HCT116 (cell line): ENCODE measurements around the gene SUSD2. TPM values are rescaled to one million over a fixed set of nuclear protein-coding genes. Genes with fewer than 3 reads are reported as not detected.

Experiments
- ATAC-seq: fragments of 200-7000 bp; cut with Tn5 transposase; 2 replicates; pipeline ENCODE4 v1.9.1; 2020; ENCODE audit warnings: mild to moderate bottlenecking, moderate library complexity
- BruUV-seq: library from RNA; stranded (reverse); fragments of 400-500 nt; replicated peaks from 2 replicates; lab custom pipeline; 2021; lab: Mats Ljungman, UMichigan
- CTCF ChIA-PET: fragments of 300-600 bp; sonication (Branson Sonifier 250); formaldehyde crosslinking; loops from one replicate; lab custom pipeline; 2021; ENCODE audit warnings: antibody characterized with exemption; lab: Charles Lee
- POLR2A ChIA-PET: fragments of 300-600, 350-600 bp; sonication (Branson Sonifier 250); formaldehyde crosslinking; loops from one replicate; lab custom pipeline; 2021; ENCODE audit warnings: antibody characterized with exemption; lab: Charles Lee
- RAD21 ChIA-PET, 2 experiments: fragments of 300-600 bp; sonication (Branson Sonifier 250); formaldehyde crosslinking; loops; one replicate each; lab custom pipeline; 2023; ENCODE audit warnings: low total read pairs in 2 of 2; ENCODE audit not compliant: uncharacterized antibody in 2 of 2, unreplicated experiment in 2 of 2, low non-redundant PET in 1 of 2; lab: Charles Lee
- DNase-seq: peaks from one replicate; pipeline ENCODE4 v3.0.0-alpha.2; 2010; ENCODE audit warnings: low read depth, low spot score
- H2AFZ ChIP-seq: fragments of 200-600 bp; shearing (Covaris generic), sonication (generic); 2 replicates; pipeline ENCODE4 v1.6.1; 2017; ENCODE audit warnings: low read depth, mixed run types, mixed read lengths, antibody characterized with exemption, low read length; ENCODE audit not compliant: poor library complexity, severe bottlenecking
- H3K27ac ChIP-seq: 2 replicates; pipeline ENCODE4 v1.5.1; 2012; ENCODE audit warnings: low read depth, low read length
- H3K27me3 ChIP-seq: fragments of 200-600 bp; sonication (generic); 2 replicates; pipeline ENCODE4 v1.6.1; 2016; ENCODE audit warnings: mixed run types, low read length, mixed read lengths; ENCODE audit not compliant: insufficient read depth
- H3K36me3 ChIP-seq, 2 experiments: fragments of 200-500 bp in 1 of 2; fragments of 200-600 bp in 1 of 2; sonication (Bioruptor generic) in 1 of 2; sonication (generic) in 1 of 2; 2 replicates each; pipeline versions ENCODE4 v1.5.1 to v1.6.1; 2014 to 2016; ENCODE audit warnings: low read length in 2 of 2, inconsistent platforms in 1 of 2, mixed read lengths in 1 of 2, mixed run types in 1 of 2; ENCODE audit not compliant: insufficient read depth in 2 of 2, control insufficient read depth in 1 of 2
- H3K4me1 ChIP-seq, 2 experiments: fragments of 200-600 bp in 1 of 2; sonication (generic) in 1 of 2; 2 replicates each; pipeline versions ENCODE4 v1.5.1 to v1.6.1; 2012 to 2017; ENCODE audit warnings: low read length in 2 of 2, inconsistent platforms in 1 of 2, mild to moderate bottlenecking in 1 of 2, mixed read lengths in 1 of 2, mixed run types in 1 of 2, moderate library complexity in 1 of 2; ENCODE audit not compliant: insufficient read depth in 2 of 2, control insufficient read depth in 1 of 2
- H3K4me2 ChIP-seq: fragments of 200-600 bp; sonication (generic); 2 replicates; pipeline ENCODE4 v1.6.1; 2017; ENCODE audit warnings: mixed run types, low read length, mixed read lengths
- H3K4me3 ChIP-seq, 2 experiments: fragments of 200-600 bp in 1 of 2; sonication (generic) in 1 of 2; replicated peaks in 1 of 2; 2 replicates each; pipeline ENCODE4 v1.5.1; 2011 to 2016; ENCODE audit warnings: low read length in 2 of 2, control low read depth in 1 of 2, low read depth in 1 of 2, mild to moderate bottlenecking in 1 of 2, mixed read lengths in 1 of 2, mixed run types in 1 of 2
- H3K79me2 ChIP-seq: fragments of 200-600 bp; sonication (generic); 2 replicates; pipeline ENCODE4 v1.6.1; 2017; ENCODE audit warnings: mild to moderate bottlenecking, mixed run types, low read length, moderate library complexity, mixed read lengths; ENCODE audit not compliant: insufficient read depth
- H3K9ac ChIP-seq: fragments of 200-600 bp; sonication (generic); 2 replicates; pipeline ENCODE4 v1.6.1; 2016; ENCODE audit warnings: low read length, mixed read lengths
- H3K9me2 ChIP-seq: fragments of 200-600 bp; sonication (generic), shearing (Covaris generic); 2 replicates; pipeline ENCODE4 v1.6.1; 2017; ENCODE audit warnings: mixed run types, mild to moderate bottlenecking, moderate library complexity; ENCODE audit not compliant: insufficient read depth
- H3K9me3 ChIP-seq, 2 experiments: fragments of 200-500 bp in 1 of 2; fragments of 200-600 bp in 1 of 2; sonication (Bioruptor generic) in 1 of 2; sonication (generic) in 1 of 2; 2 replicates each; pipeline ENCODE4 v1.6.1; 2014 to 2017; ENCODE audit warnings: low read length in 2 of 2, mixed read lengths in 2 of 2, inconsistent platforms in 1 of 2, low read depth in 1 of 2, mild to moderate bottlenecking in 1 of 2, mixed run types in 1 of 2, moderate library complexity in 1 of 2; ENCODE audit not compliant: control insufficient read depth in 1 of 2, insufficient read depth in 1 of 2
- H4K20me1 ChIP-seq: fragments of 200-600 bp; sonication (generic), shearing (Covaris generic); 2 replicates; pipeline ENCODE4 v1.6.1; 2017; ENCODE audit warnings: mixed run types, mild to moderate bottlenecking, moderate library complexity; ENCODE audit not compliant: insufficient read depth
- CEBPB ChIP-seq: IDR thresholded peaks from 2 replicates; pipeline ENCODE4 v1.6.1; 2012; ENCODE audit warnings: low read depth
- ELF1 ChIP-seq: IDR thresholded peaks from 2 replicates; pipeline ENCODE4 v1.6.1; 2012; ENCODE audit warnings: low read depth, borderline replicate concordance
- EZH2phosphoT487 ChIP-seq: fragments of 200-600 bp; IDR thresholded peaks from 2 replicates; pipeline ENCODE4 v1.6.1; 2018; ENCODE audit warnings: antibody characterized with exemption, borderline replicate concordance
- FOSL1 ChIP-seq: IDR thresholded peaks from 2 replicates; pipeline ENCODE4 v1.6.1; 2012; ENCODE audit warnings: low read depth
- JUND ChIP-seq: IDR thresholded peaks from 2 replicates; pipeline ENCODE4 v1.6.1; 2012
- MAX ChIP-seq: IDR thresholded peaks from 2 replicates; pipeline ENCODE4 v1.6.1; 2012
- POLR2A ChIP-seq: IDR thresholded peaks from 2 replicates; pipeline ENCODE4 v1.7.0; 2011; ENCODE audit warnings: borderline replicate concordance; ENCODE audit not compliant: insufficient read depth, insufficient read length; ENCODE audit errors: extremely low read depth
- POLR2AphosphoS5 ChIP-seq: IDR thresholded peaks from 2 replicates; pipeline ENCODE4 v1.6.1; 2011; ENCODE audit warnings: mild to moderate bottlenecking, low read depth, low read length, moderate library complexity
- RAD21 ChIP-seq: IDR thresholded peaks from 2 replicates; pipeline ENCODE4 v1.6.1; 2012; ENCODE audit warnings: low read depth, mild to moderate bottlenecking
- REST ChIP-seq: IDR thresholded peaks from 2 replicates; pipeline ENCODE4 v1.6.1; 2012; ENCODE audit warnings: low read depth
- SIN3A ChIP-seq: IDR thresholded peaks from 2 replicates; pipeline ENCODE4 v1.6.1; 2012; ENCODE audit warnings: low read depth
- SRF ChIP-seq: IDR thresholded peaks from 2 replicates; pipeline ENCODE4 v1.6.1; 2012; ENCODE audit warnings: low read depth
- TCF7L2 ChIP-seq: IDR thresholded peaks from 2 replicates; pipeline ENCODE4 v1.7.0; 2011; ENCODE audit warnings: borderline replicate concordance, inconsistent platforms; ENCODE audit not compliant: insufficient read depth, insufficient read length; ENCODE audit errors: extremely low read depth
- ZNF274 ChIP-seq: fragments of 200-500 bp; sonication (Bioruptor generic); IDR thresholded peaks from 2 replicates; pipeline ENCODE4 v1.6.1; 2014; ENCODE audit warnings: mild to moderate bottlenecking, low read depth, low read length, inconsistent platforms
- intact Hi-C: fragments of 100-400 bp; cut with micrococcal nuclease; formaldehyde crosslinking; loops from 2 replicates; pipeline ENCODE4 v1.10.0; 2022
- total RNA-seq: library from RNA; stranded (reverse); gene quantifications from one replicate; pipeline ENCODE4 v1.2.1, GENCODE V29; 2021; ENCODE audit not compliant: unreplicated experiment
- TF ChIP-seq, protein P1 (sequence below): IDR thresholded peaks from 2 replicates; pipeline ENCODE4 v1.6.1; 2011; ENCODE audit warnings: mild to moderate bottlenecking, low read length, moderate library complexity; ENCODE audit not compliant: insufficient replicate concordance; ENCODE audit errors: extremely low read depth

Gene SUSD2
- total RNA-seq, 1 experiment from 2014 or later = 6.6 TPM

DNA sequence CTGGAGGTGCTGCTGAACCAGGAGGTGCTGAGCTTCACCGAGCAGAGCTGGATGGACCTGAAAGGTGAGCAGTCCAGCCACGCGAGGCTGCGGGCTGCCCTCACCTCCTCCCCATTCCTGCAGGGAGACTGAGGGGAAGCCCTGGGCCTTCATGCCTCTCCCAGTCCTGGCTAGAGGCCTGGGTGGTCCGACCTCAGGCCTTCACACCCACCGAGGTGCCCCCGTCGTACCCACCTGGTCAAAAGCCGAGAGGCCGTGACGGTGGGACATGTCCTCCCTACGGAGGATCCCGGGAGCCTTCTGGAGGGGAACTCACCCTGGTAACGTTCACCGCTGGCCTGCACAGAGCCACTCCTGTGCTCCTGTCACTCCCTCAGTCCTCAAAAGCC lies 5.1 kb downstream of the SUSD2 start:
- intact Hi-C loops = loop anchor here (10.0 kb wide), 1 partner anchor 338 kb away; no protein-coding TSS in a partner anchor
- H3K9me2 ChIP-seq = no peaks in the 10 kb centered on the region
- RAD21 ChIA-PET = no interaction called here
- H3K79me2 ChIP-seq = no peaks in the 10 kb centered on the region
- H3K4me3 ChIP-seq = no peak overlapping the region
- H3K4me2 ChIP-seq = no peak overlapping the region
- ATAC-seq = no peak
- no peaks in the 10 kb centered on the region for H3K36me3 ChIP-seq
- H4K20me1 ChIP-seq = no peaks in the 10 kb centered on the region
- H3K27ac ChIP-seq = no peak overlapping the region; the same call in 1 of the 2 replicates
- CTCF ChIA-PET = no interaction called here
- H2AFZ ChIP-seq = no peak overlapping the region
- POLR2A ChIA-PET = no interaction called here
- H3K9me3 ChIP-seq = no peaks in the 10 kb centered on the region
- no peak for DNase-seq
- no TSS peak for BruUV-seq
- no peaks in the 10 kb centered on the region for H3K27me3 ChIP-seq
- no peak for TF ChIP-seq RAD21
- TF ChIP-seq REST = no peak
- TF ChIP-seq, protein P1, sequence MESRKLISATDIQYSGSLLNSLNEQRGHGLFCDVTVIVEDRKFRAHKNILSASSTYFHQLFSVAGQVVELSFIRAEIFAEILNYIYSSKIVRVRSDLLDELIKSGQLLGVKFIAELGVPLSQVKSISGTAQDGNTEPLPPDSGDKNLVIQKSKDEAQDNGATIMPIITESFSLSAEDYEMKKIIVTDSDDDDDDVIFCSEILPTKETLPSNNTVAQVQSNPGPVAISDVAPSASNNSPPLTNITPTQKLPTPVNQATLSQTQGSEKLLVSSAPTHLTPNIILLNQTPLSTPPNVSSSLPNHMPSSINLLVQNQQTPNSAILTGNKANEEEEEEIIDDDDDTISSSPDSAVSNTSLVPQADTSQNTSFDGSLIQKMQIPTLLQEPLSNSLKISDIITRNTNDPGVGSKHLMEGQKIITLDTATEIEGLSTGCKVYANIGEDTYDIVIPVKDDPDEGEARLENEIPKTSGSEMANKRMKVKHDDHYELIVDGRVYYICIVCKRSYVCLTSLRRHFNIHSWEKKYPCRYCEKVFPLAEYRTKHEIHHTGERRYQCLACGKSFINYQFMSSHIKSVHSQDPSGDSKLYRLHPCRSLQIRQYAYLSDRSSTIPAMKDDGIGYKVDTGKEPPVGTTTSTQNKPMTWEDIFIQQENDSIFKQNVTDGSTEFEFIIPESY = no peak
- no peak for TF ChIP-seq SIN3A
- TF ChIP-seq ZNF274 = no peak
- no peak for TF ChIP-seq JUND
- no peak for TF ChIP-seq TCF7L2
- no peak for TF ChIP-seq POLR2AphosphoS5
- TF ChIP-seq POLR2A = no peak
- TF ChIP-seq CEBPB = no peak
- TF ChIP-seq SRF = no peak
- no peak for TF ChIP-seq FOSL1
- no peak for TF ChIP-seq EZH2phosphoT487
- TF ChIP-seq MAX = no peak
- no peak for TF ChIP-seq ELF1
- no peak overlapping the region for H3K9ac ChIP-seq
- peaks cover 32 to 35% of the 10 kb centered on the region in 2 experiments for H3K4me1 ChIP-seq
